GM23248 (cell line): ENCODE results near the gene EPHA5. TPM values are rescaled to one million over a fixed set of nuclear protein-coding genes. Genes with fewer than 3 reads are reported as not detected.

Source experiments
- DNase-seq: peaks from one replicate; pipeline ENCODE4 v3.0.0-alpha.2; 2015
- H2AFZ ChIP-seq: fragments of 200-600 bp; sonication (generic); 2 replicates; pipeline ENCODE4 v1.6.1; 2016; ENCODE audit warnings: antibody characterized with exemption
- H3F3A ChIP-seq: fragments of 200-600 bp; sonication (generic); 2 replicates; pipeline ENCODE4 v1.6.1; 2016; ENCODE audit warnings: mild to moderate bottlenecking, antibody characterized with exemption, mixed run types; ENCODE audit not compliant: insufficient read depth
- H3K27ac ChIP-seq: fragments of 200-600 bp; sonication (generic); 2 replicates; pipeline ENCODE4 v1.5.1; 2016; ENCODE audit warnings: mild to moderate bottlenecking
- H3K27me3 ChIP-seq: fragments of 200-600 bp; sonication (generic); replicated peaks from 2 replicates; pipeline ENCODE4 v1.6.1; 2016; ENCODE audit warnings: mild to moderate bottlenecking; ENCODE audit not compliant: insufficient read depth
- H3K36me3 ChIP-seq: fragments of 200-600 bp; sonication (generic); 2 replicates; pipeline ENCODE4 v1.6.1; 2016; ENCODE audit warnings: low read depth, mild to moderate bottlenecking
- H3K4me1 ChIP-seq: fragments of 200-600 bp; sonication (generic); 2 replicates; pipeline ENCODE4 v1.6.1; 2016; ENCODE audit warnings: mild to moderate bottlenecking; ENCODE audit not compliant: insufficient read depth
- H3K4me2 ChIP-seq: fragments of 200-600 bp; sonication (generic); one replicate; pipeline ENCODE4 v1.6.1; 2016; ENCODE audit warnings: mild to moderate bottlenecking; ENCODE audit not compliant: unreplicated experiment
- H3K4me3 ChIP-seq: fragments of 200-600 bp; sonication (generic); 2 replicates; pipeline ENCODE4 v1.5.1; 2016; ENCODE audit warnings: mild to moderate bottlenecking
- H3K79me2 ChIP-seq: fragments of 200-600 bp; sonication (generic); 2 replicates; pipeline ENCODE4 v1.6.1; 2016; ENCODE audit warnings: mild to moderate bottlenecking; ENCODE audit not compliant: insufficient read depth
- H3K9ac ChIP-seq: fragments of 200-600 bp; sonication (generic); 2 replicates; pipeline ENCODE4 v1.6.1; 2016; ENCODE audit warnings: mild to moderate bottlenecking
- H3K9me2 ChIP-seq: fragments of 200-600 bp; sonication (generic); 2 replicates; pipeline ENCODE4 v1.6.1; 2016; ENCODE audit warnings: mixed run types, mild to moderate bottlenecking, moderate library complexity; ENCODE audit not compliant: insufficient read depth
- H3K9me3 ChIP-seq: fragments of 200-600 bp; sonication (generic); one replicate; pipeline ENCODE4 v1.6.1; 2017; ENCODE audit warnings: low read depth
- H4K20me1 ChIP-seq: fragments of 200-600 bp; sonication (generic); 2 replicates; pipeline ENCODE4 v1.6.0; 2016; ENCODE audit not compliant: insufficient read depth
- EZH2 ChIP-seq: fragments of 200-600 bp; sonication (generic); IDR thresholded peaks from 2 replicates; pipeline ENCODE4 v1.6.1; 2018; ENCODE audit warnings: antibody characterized with exemption, mild to moderate bottlenecking; ENCODE audit not compliant: insufficient read depth, poor library complexity, severe bottlenecking
- EZH2phosphoT487 ChIP-seq: fragments of 200-600 bp; sonication (generic); IDR thresholded peaks from 2 replicates; pipeline ENCODE4 v1.6.1; 2018; ENCODE audit warnings: antibody characterized with exemption, moderate library complexity, mild to moderate bottlenecking, low read depth; ENCODE audit not compliant: insufficient read depth
- WGBS, 2 experiments: methylation state at CpG; one replicate each; pipeline ENCODE4 v1.1.6; 2015 to 2017; ENCODE audit warnings: low lambda C conversion rate in 2 of 2, low coverage in 1 of 2; ENCODE audit errors: missing lambda C conversion rate in 2 of 2; 5-methylcytosine and 5-hydroxymethylcytosine counted together
- in situ Hi-C: fragments of 300-500 bp; cut with MboI; formaldehyde crosslinking; loops from 2 replicates; pipeline ENCODE4 v1.15.0; 2020
- polyA plus RNA-seq: library from polyadenylated mRNA; unstranded; fragments of >200 nt; fragmentation: Nextera tagmentation; extraction: Ambion mirVana; gene quantifications from 2 replicates; pipeline ENCODE4 v1.2.1, GENCODE V29; 2016
- total RNA-seq: library from RNA; depleted of rRNA; stranded (reverse); fragments of >200 nt; shearing (Covaris generic); gene quantifications from 2 replicates; pipeline ENCODE4 v1.2.3, GENCODE V29; 2014

The EPHA5 gene
- total and polyA plus RNA-seq, 2 experiments from 2014 or later, result not detected

GRCh38 chr4:65399084-65399483 lies 271.2 kb downstream of the EPHA5 start:
- Histone ChIP-seq H3K27me3 (no peaks in the 10 kb centered on the region), H4K20me1 (no peaks in the 10 kb centered on the region), H3K79me2 (no peaks in the 10 kb centered on the region), H3K9me3 (no peaks in the 10 kb centered on the region), H3K27ac (no peak overlapping the region), H3K4me1 (no peaks in the 10 kb centered on the region), H3K36me3 (no peaks in the 10 kb centered on the region), H2AFZ (no peak overlapping the region), H3K9ac (no peak overlapping the region), H3K9me2 (no peaks in the 10 kb centered on the region), H3K4me2 (no peak overlapping the region), H3K4me3 (no peak overlapping the region), H3F3A (no peaks in the 10 kb centered on the region)
- no peak for DNase-seq
- WGBS, 2 experiments, result 7 to 8% methylated on average over 4 of the region's 4 CpGs
- in situ Hi-C loops, result no loop called here
- TF ChIP-seq EZH2phosphoT487, result no peak

GRCh38 chr4:65393078-65393477 lies 277.2 kb downstream of the EPHA5 start:
- TF ChIP-seq EZH2 (no peak), EZH2phosphoT487 (no peak)
- H3K9me2 ChIP-seq, result no peaks in the 10 kb centered on the region
- no peaks in the 10 kb centered on the region for H3K36me3 ChIP-seq
- H2AFZ ChIP-seq, result no peak overlapping the region
- DNase-seq, result no peak
- H3K4me1 ChIP-seq, result no peaks in the 10 kb centered on the region
- no peaks in the 10 kb centered on the region for H3K79me2 ChIP-seq
- WGBS, 2 experiments, result 7 to 8% methylated on average over 1 of the region's 1 CpG
- H3K9ac ChIP-seq, result no peak overlapping the region
- no peaks in the 10 kb centered on the region for H3K9me3 ChIP-seq
- no peak overlapping the region for H3K4me2 ChIP-seq
- H3F3A ChIP-seq, result no peaks in the 10 kb centered on the region
- H3K4me3 ChIP-seq, result no peak overlapping the region
- in situ Hi-C loops, result no loop called here
- H4K20me1 ChIP-seq, result no peaks in the 10 kb centered on the region
- no peak overlapping the region for H3K27ac ChIP-seq
- no peaks in the 10 kb centered on the region for H3K27me3 ChIP-seq

GRCh38 chr4:65392488-65392887 lies 277.8 kb downstream of the EPHA5 start:
- no peaks in the 10 kb centered on the region for H3K36me3 ChIP-seq

GRCh38 chr4:65391814-65392213 lies 278.5 kb downstream of the EPHA5 start:
- in situ Hi-C loops, result no loop called here

More at GRCh38 chr4:65392488-65392887, 277.8 kb downstream of the EPHA5 start:
- no peaks in the 10 kb centered on the region for H3K9me2 ChIP-seq
- no peak overlapping the region for H3K9ac ChIP-seq
- no peak for DNase-seq
- no peaks in the 10 kb centered on the region for H3F3A ChIP-seq
- 6 to 7% methylated on average over 2 of the region's 2 CpGs for WGBS, 2 experiments
- no peaks in the 10 kb centered on the region for H3K79me2 ChIP-seq
- TF ChIP-seq EZH2phosphoT487 (no peak), EZH2 (no peak)
- H3K27me3 ChIP-seq, result no peaks in the 10 kb centered on the region
- no peak overlapping the region for H3K4me2 ChIP-seq
- no peak overlapping the region for H3K27ac ChIP-seq
- H3K4me3 ChIP-seq, result no peak overlapping the region
- in situ Hi-C loops, result no loop called here
- H4K20me1 ChIP-seq, result no peaks in the 10 kb centered on the region
- H2AFZ ChIP-seq, result no peak overlapping the region
- H3K4me1 ChIP-seq, result no peaks in the 10 kb centered on the region
- no peaks in the 10 kb centered on the region for H3K9me3 ChIP-seq

DNA sequence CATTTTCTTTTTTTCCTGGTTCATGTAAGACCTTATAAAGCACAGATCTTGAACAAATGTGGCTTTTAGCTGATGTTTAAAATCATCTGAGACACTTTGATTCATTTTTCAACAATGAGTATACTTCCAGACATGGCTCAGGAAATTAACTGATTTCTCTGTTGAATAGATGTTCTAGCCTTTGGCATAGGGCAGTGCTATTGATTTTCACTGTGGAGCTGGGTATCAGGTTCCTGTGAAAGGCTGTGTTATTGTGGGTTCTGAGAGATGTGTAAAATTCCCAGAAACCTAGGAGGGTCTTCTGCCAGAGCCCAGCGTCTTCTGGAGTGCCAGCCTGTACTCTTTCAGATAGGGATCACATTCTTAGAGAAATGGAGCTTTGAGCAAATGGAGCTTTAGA lies 278.9 kb downstream of the EPHA5 start:
- no peaks in the 10 kb centered on the region for H3K4me1 ChIP-seq
- TF ChIP-seq EZH2, result no peak
- no peak for TF ChIP-seq EZH2phosphoT487
- no peak overlapping the region for H3K4me3 ChIP-seq
- H3K4me2 ChIP-seq, result no peak overlapping the region
- no peaks in the 10 kb centered on the region for H3K79me2 ChIP-seq
- H3K9ac ChIP-seq, result no peak overlapping the region
- no peaks in the 10 kb centered on the region for H3K9me2 ChIP-seq
- H4K20me1 ChIP-seq, result no peaks in the 10 kb centered on the region
- no peak overlapping the region for H3K27ac ChIP-seq
- H2AFZ ChIP-seq, result no peak overlapping the region
- H3F3A ChIP-seq, result no peaks in the 10 kb centered on the region
- H3K27me3 ChIP-seq, result no peaks in the 10 kb centered on the region
- 9 to 11% methylated on average over 1 of the region's 1 CpG for WGBS, 2 experiments
- H3K9me3 ChIP-seq, result no peaks in the 10 kb centered on the region
- DNase-seq, result no peak
- H3K36me3 ChIP-seq, result no peaks in the 10 kb centered on the region
- in situ Hi-C loops, result no loop called here

More at GRCh38 chr4:65391814-65392213, 278.5 kb downstream of the EPHA5 start:
- no peak for TF ChIP-seq EZH2phosphoT487
- no peak for TF ChIP-seq EZH2
- H2AFZ ChIP-seq, result no peak overlapping the region
- H3K4me1 ChIP-seq, result no peaks in the 10 kb centered on the region
- H3K9me2 ChIP-seq, result no peaks in the 10 kb centered on the region
- no peaks in the 10 kb centered on the region for H3K27me3 ChIP-seq
- H4K20me1 ChIP-seq, result no peaks in the 10 kb centered on the region
- no peaks in the 10 kb centered on the region for H3K9me3 ChIP-seq
- no peak overlapping the region for H3K9ac ChIP-seq
- H3K4me2 ChIP-seq, result no peak overlapping the region
- H3K27ac ChIP-seq, result no peak overlapping the region
- H3K4me3 ChIP-seq, result no peak overlapping the region
- no peak for DNase-seq
- no peaks in the 10 kb centered on the region for H3K36me3 ChIP-seq
- no peaks in the 10 kb centered on the region for H3F3A ChIP-seq
- no peaks in the 10 kb centered on the region for H3K79me2 ChIP-seq
- 12 to 16% methylated on average over 2 of the region's 2 CpGs for WGBS, 2 experiments
